ENCODE data around the gene TMBIM4. TPM values are rescaled to one million over a fixed set of nuclear protein-coding genes. Genes with fewer than 3 reads are reported as not detected.

TMBIM4 gene
- total RNA-seq, 1 experiment from 2014 or later: 115 TPM

DNA sequence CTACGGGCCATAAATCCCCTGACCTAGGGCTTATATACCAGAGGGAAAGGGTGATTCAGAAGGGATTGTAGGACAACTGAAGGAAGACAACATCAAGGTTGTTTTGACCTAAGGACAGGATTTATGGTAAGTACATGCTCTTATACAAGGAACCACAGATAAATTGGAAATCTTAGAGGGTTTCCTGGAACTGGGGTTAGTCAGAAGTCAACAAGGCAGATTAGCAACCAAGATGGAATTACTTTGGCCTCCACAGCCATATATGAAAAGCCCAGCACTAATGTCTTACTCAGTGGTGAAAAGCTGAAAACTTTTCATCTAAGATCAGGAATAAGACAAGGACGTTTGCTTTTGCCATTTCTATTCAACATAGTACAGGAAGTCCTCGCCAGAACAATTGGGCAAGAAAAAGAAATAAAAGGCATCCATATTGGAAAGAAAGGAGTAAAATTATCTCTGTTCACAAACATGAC is 5.4 kb downstream of the TMBIM4 start:
- TF ChIP-seq TCF7L2 (IDR thresholded peaks at IDR 0.05; ENCODE audit: low read depth, low read length) (no peak), SIN3A (IDR thresholded peaks at IDR 0.05; ENCODE audit: borderline replicate concordance, insufficient read depth, low read depth, low read length) (no peak)
- TF ChIP-seq, protein P1, sequence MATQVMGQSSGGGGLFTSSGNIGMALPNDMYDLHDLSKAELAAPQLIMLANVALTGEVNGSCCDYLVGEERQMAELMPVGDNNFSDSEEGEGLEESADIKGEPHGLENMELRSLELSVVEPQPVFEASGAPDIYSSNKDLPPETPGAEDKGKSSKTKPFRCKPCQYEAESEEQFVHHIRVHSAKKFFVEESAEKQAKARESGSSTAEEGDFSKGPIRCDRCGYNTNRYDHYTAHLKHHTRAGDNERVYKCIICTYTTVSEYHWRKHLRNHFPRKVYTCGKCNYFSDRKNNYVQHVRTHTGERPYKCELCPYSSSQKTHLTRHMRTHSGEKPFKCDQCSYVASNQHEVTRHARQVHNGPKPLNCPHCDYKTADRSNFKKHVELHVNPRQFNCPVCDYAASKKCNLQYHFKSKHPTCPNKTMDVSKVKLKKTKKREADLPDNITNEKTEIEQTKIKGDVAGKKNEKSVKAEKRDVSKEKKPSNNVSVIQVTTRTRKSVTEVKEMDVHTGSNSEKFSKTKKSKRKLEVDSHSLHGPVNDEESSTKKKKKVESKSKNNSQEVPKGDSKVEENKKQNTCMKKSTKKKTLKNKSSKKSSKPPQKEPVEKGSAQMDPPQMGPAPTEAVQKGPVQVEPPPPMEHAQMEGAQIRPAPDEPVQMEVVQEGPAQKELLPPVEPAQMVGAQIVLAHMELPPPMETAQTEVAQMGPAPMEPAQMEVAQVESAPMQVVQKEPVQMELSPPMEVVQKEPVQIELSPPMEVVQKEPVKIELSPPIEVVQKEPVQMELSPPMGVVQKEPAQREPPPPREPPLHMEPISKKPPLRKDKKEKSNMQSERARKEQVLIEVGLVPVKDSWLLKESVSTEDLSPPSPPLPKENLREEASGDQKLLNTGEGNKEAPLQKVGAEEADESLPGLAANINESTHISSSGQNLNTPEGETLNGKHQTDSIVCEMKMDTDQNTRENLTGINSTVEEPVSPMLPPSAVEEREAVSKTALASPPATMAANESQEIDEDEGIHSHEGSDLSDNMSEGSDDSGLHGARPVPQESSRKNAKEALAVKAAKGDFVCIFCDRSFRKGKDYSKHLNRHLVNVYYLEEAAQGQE (IDR thresholded peaks at IDR 0.05; ENCODE audit: insufficient read depth in 1 of 2, low read depth in 2 of 2, low read length in 1 of 2): no peak
- Histone ChIP-seq H3K27ac (ENCODE audit: low read length) (no peak overlapping the region), H3K36me3 (ENCODE audit: control insufficient read depth, insufficient read depth, low read length) (peaks cover 5% of the 10 kb centered on the region; the same call in 1 of the 2 replicates), H3K27me3 (ENCODE audit: control insufficient read depth, insufficient read depth, low read length) (no peaks in the 10 kb centered on the region), H3K4me1 (ENCODE audit: control insufficient read depth, insufficient read depth, low read length) (0 out of 2 replicates have a peak, but pooled peaks cover 4% of the 10 kb centered on the region), H3K4me3 (ENCODE audit: low read depth in 2 of 2, low read length in 2 of 2) (no peak overlapping the region), H3K9me3 (ENCODE audit: control insufficient read depth, insufficient read depth, low read depth, low read length) (peaks cover 7% of the 10 kb centered on the region; the same call in 1 of the 2 replicates)
- DNase-seq (ENCODE audit: low read depth, low spot score) (no peak), ATAC-seq (no peak)
- CTCF ChIA-PET: no interaction called here
- no TSS peak for BruUV-seq (replicated peaks)
- intact Hi-C loops (cut with micrococcal nuclease; ENCODE audit: unreplicated experiment): no loop called here
- in situ Hi-C loops (cut with HindIII; ENCODE audit: low pct_unique_long_range_greater_than_20kb, low sequenced_read_pairs): no loop called here
- POLR2A ChIA-PET: no interaction called here

DNA sequence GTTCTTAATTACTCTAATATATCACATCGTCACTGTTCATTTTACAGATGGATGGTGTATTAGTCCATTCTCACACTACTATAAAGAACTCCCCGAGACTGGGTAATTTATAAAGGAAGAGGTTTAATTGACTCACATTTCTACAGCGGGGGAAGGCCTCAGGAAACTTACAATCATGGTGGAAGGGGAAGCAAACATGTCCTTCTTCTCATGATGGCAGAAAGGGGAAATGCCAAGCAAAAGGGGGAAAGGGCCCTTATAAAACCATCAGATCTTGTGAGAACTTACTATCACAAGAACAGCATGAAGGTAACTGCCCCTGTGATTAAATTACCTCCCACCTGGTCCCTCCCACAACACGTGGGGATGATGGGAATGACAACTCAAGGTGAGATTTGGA is 6.5 kb downstream of the TMBIM4 start:
- ATAC-seq: no peak
- Histone ChIP-seq H3K36me3 (ENCODE audit: control insufficient read depth, insufficient read depth, low read length) (no peaks in the 10 kb centered on the region), H3K4me3 (ENCODE audit: low read depth in 2 of 2, low read length in 2 of 2) (no peak overlapping the region), H3K27me3 (ENCODE audit: control insufficient read depth, insufficient read depth, low read length) (no peaks in the 10 kb centered on the region), H3K27ac (ENCODE audit: low read length) (no peak overlapping the region), H3K9me3 (ENCODE audit: control insufficient read depth, insufficient read depth, low read depth, low read length) (peaks cover 7% of the 10 kb centered on the region; the same call in 1 of the 2 replicates), H3K4me1 (ENCODE audit: control insufficient read depth, insufficient read depth, low read length) (0 out of 2 replicates have a peak, but pooled peaks cover 4% of the 10 kb centered on the region)
- no TSS peak for BruUV-seq (replicated peaks)
- no peak for DNase-seq (ENCODE audit: low read depth, low spot score)
- POLR2A ChIA-PET: no interaction called here
- intact Hi-C loops (cut with micrococcal nuclease; ENCODE audit: unreplicated experiment) (no loop called here), in situ Hi-C loops (cut with HindIII; ENCODE audit: low pct_unique_long_range_greater_than_20kb, low sequenced_read_pairs) (no loop called here)
- CTCF ChIA-PET: no interaction called here
- no peak for TF ChIP-seq POLR2AphosphoS5 (IDR thresholded peaks at IDR 0.05; ENCODE audit: low read depth, low read length)
- TF ChIP-seq CTCF (IDR thresholded peaks at IDR 0.05): no peak
- no peak for TF ChIP-seq SIN3A (IDR thresholded peaks at IDR 0.05; ENCODE audit: borderline replicate concordance, insufficient read depth, low read depth, low read length)
- no peak for TF ChIP-seq TCF7L2 (IDR thresholded peaks at IDR 0.05; ENCODE audit: low read depth, low read length)
- TF ChIP-seq, protein P1 (IDR thresholded peaks at IDR 0.05; ENCODE audit: insufficient read depth in 1 of 2, low read depth in 2 of 2, low read length in 1 of 2): no peak
